ENCODE results near the gene ETV6.

ETV6 gene

GRCh38 chr12:11684811-11685210 lies 35.3 kb downstream of the ETV6 start:
- Histone ChIP-seq H3K9ac (ENCODE audit: insufficient read length, low read depth) (no peak overlapping the region), H3K4me3 (ENCODE audit: insufficient read length, low read depth) (no peak overlapping the region), H3K9me3 (ENCODE audit: insufficient read depth, low read length) (no peaks in the 10 kb centered on the region)

GRCh38 chr12:11685316-11685715 lies 35.8 kb downstream of the ETV6 start:
- Histone ChIP-seq H3K27me3 (ENCODE audit: insufficient read depth, insufficient read length) (no peaks in the 10 kb centered on the region), H3K9me3 (ENCODE audit: insufficient read depth, low read length) (no peaks in the 10 kb centered on the region), H3K4me1 (ENCODE audit: insufficient read depth, insufficient read length) (peaks cover 10% of the 10 kb centered on the region), H3K9ac (ENCODE audit: insufficient read length, low read depth) (no peak overlapping the region), H3K4me3 (ENCODE audit: insufficient read length, low read depth) (no peak overlapping the region), H3K36me3 (ENCODE audit: insufficient read depth, insufficient read length, low read length) (no peaks in the 10 kb centered on the region)
- no peak for TF ChIP-seq YY1 (IDR thresholded peaks at IDR 0.05; ENCODE audit: insufficient read depth, insufficient read length)
- no peak for TF ChIP-seq SUZ12 (IDR thresholded peaks at IDR 0.05; ENCODE audit: extremely low read depth, insufficient read depth, insufficient read length)
- no peak for TF ChIP-seq ZNF274 (IDR thresholded peaks at IDR 0.05; ENCODE audit: low read depth, low read length)
- no peak for DNase-seq (ENCODE audit: low read depth, low spot score)

More at GRCh38 chr12:11684811-11685210, 35.3 kb downstream of the ETV6 start:
- TF ChIP-seq SUZ12 (IDR thresholded peaks at IDR 0.05; ENCODE audit: extremely low read depth, insufficient read depth, insufficient read length) (no peak), YY1 (IDR thresholded peaks at IDR 0.05; ENCODE audit: insufficient read depth, insufficient read length) (no peak), ZNF274 (IDR thresholded peaks at IDR 0.05; ENCODE audit: low read depth, low read length) (no peak)
- Histone ChIP-seq H3K36me3 (ENCODE audit: insufficient read depth, insufficient read length, low read length) (no peaks in the 10 kb centered on the region), H3K27me3 (ENCODE audit: insufficient read depth, insufficient read length) (no peaks in the 10 kb centered on the region), H3K4me1 (ENCODE audit: insufficient read depth, insufficient read length) (peaks cover 8% of the 10 kb centered on the region)
- DNase-seq (ENCODE audit: low read depth, low spot score), result no peak

GRCh38 chr12:11685716-11686115 lies 36.2 kb downstream of the ETV6 start:
- H3K36me3 ChIP-seq (ENCODE audit: insufficient read depth, insufficient read length, low read length), result no peaks in the 10 kb centered on the region

GRCh38 chr12:11686120-11686519 lies 36.6 kb downstream of the ETV6 start:
- Histone ChIP-seq H3K9me3 (ENCODE audit: insufficient read depth, low read length) (no peaks in the 10 kb centered on the region), H3K4me1 (ENCODE audit: insufficient read depth, insufficient read length) (peaks cover 10% of the 10 kb centered on the region), H3K36me3 (ENCODE audit: insufficient read depth, insufficient read length, low read length) (no peaks in the 10 kb centered on the region), H3K27me3 (ENCODE audit: insufficient read depth, insufficient read length) (no peaks in the 10 kb centered on the region), H3K9ac (ENCODE audit: insufficient read length, low read depth) (no peak overlapping the region), H3K4me3 (ENCODE audit: insufficient read length, low read depth) (no peak overlapping the region)
- no peak for DNase-seq (ENCODE audit: low read depth, low spot score)
- TF ChIP-seq ZNF274 (IDR thresholded peaks at IDR 0.05; ENCODE audit: low read depth, low read length), result no peak
- no peak for TF ChIP-seq YY1 (IDR thresholded peaks at IDR 0.05; ENCODE audit: insufficient read depth, insufficient read length)
- TF ChIP-seq SUZ12 (IDR thresholded peaks at IDR 0.05; ENCODE audit: extremely low read depth, insufficient read depth, insufficient read length), result no peak

More at GRCh38 chr12:11685716-11686115, 36.2 kb downstream of the ETV6 start:
- H3K9ac ChIP-seq (ENCODE audit: insufficient read length, low read depth), result no peak overlapping the region
- no peaks in the 10 kb centered on the region for H3K27me3 ChIP-seq (ENCODE audit: insufficient read depth, insufficient read length)
- TF ChIP-seq SUZ12 (IDR thresholded peaks at IDR 0.05; ENCODE audit: extremely low read depth, insufficient read depth, insufficient read length), result no peak
- no peak for TF ChIP-seq YY1 (IDR thresholded peaks at IDR 0.05; ENCODE audit: insufficient read depth, insufficient read length)
- TF ChIP-seq ZNF274 (IDR thresholded peaks at IDR 0.05; ENCODE audit: low read depth, low read length), result no peak
- H3K4me3 ChIP-seq (ENCODE audit: insufficient read length, low read depth), result no peak overlapping the region
- H3K4me1 ChIP-seq (ENCODE audit: insufficient read depth, insufficient read length), result peaks cover 10% of the 10 kb centered on the region
- H3K9me3 ChIP-seq (ENCODE audit: insufficient read depth, low read length), result no peaks in the 10 kb centered on the region
- no peak for DNase-seq (ENCODE audit: low read depth, low spot score)

GRCh38 chr12:11687528-11687927 lies 38.1 kb downstream of the ETV6 start:
- peaks cover 10% of the 10 kb centered on the region for H3K4me1 ChIP-seq (ENCODE audit: insufficient read depth, insufficient read length)
- no peak for DNase-seq (ENCODE audit: low read depth, low spot score)
- no peaks in the 10 kb centered on the region for H3K9me3 ChIP-seq (ENCODE audit: insufficient read depth, low read length)
- H3K4me3 ChIP-seq (ENCODE audit: insufficient read length, low read depth), result no peak overlapping the region
- no peak overlapping the region for H3K9ac ChIP-seq (ENCODE audit: insufficient read length, low read depth)
- TF ChIP-seq SUZ12 (IDR thresholded peaks at IDR 0.05; ENCODE audit: extremely low read depth, insufficient read depth, insufficient read length), result no peak
- TF ChIP-seq YY1 (IDR thresholded peaks at IDR 0.05; ENCODE audit: insufficient read depth, insufficient read length), result no peak
- no peak for TF ChIP-seq ZNF274 (IDR thresholded peaks at IDR 0.05; ENCODE audit: low read depth, low read length)
- H3K27me3 ChIP-seq (ENCODE audit: insufficient read depth, insufficient read length), result no peaks in the 10 kb centered on the region
- H3K36me3 ChIP-seq (ENCODE audit: insufficient read depth, insufficient read length, low read length), result no peaks in the 10 kb centered on the region

GRCh38 chr12:11688379-11688778 lies 38.9 kb downstream of the ETV6 start:
- no peak overlapping the region for H3K9ac ChIP-seq (ENCODE audit: insufficient read length, low read depth)
- H3K4me3 ChIP-seq (ENCODE audit: insufficient read length, low read depth), result no peak overlapping the region
- H3K4me1 ChIP-seq (ENCODE audit: insufficient read depth, insufficient read length), result peaks cover 10% of the 10 kb centered on the region
- DNase-seq (ENCODE audit: low read depth, low spot score), result no peak
- H3K9me3 ChIP-seq (ENCODE audit: insufficient read depth, low read length), result no peaks in the 10 kb centered on the region
- no peaks in the 10 kb centered on the region for H3K27me3 ChIP-seq (ENCODE audit: insufficient read depth, insufficient read length)
- no peak for TF ChIP-seq YY1 (IDR thresholded peaks at IDR 0.05; ENCODE audit: insufficient read depth, insufficient read length)
- no peak for TF ChIP-seq SUZ12 (IDR thresholded peaks at IDR 0.05; ENCODE audit: extremely low read depth, insufficient read depth, insufficient read length)
- TF ChIP-seq ZNF274 (IDR thresholded peaks at IDR 0.05; ENCODE audit: low read depth, low read length), result no peak
- no peaks in the 10 kb centered on the region for H3K36me3 ChIP-seq (ENCODE audit: insufficient read depth, insufficient read length, low read length)

- H3K9me3 ChIP-seq (ENCODE audit: insufficient read depth, low read length), result no peaks in the 10 kb centered on the region
- H3K4me1 ChIP-seq (ENCODE audit: insufficient read depth, insufficient read length), result peaks cover 10% of the 10 kb centered on the region
- no peak overlapping the region for H3K4me3 ChIP-seq (ENCODE audit: insufficient read length, low read depth)
- DNase-seq (ENCODE audit: low read depth, low spot score), result no peak
- no peaks in the 10 kb centered on the region for H3K27me3 ChIP-seq (ENCODE audit: insufficient read depth, insufficient read length)
- no peak overlapping the region for H3K9ac ChIP-seq (ENCODE audit: insufficient read length, low read depth)
- H3K36me3 ChIP-seq (ENCODE audit: insufficient read depth, insufficient read length, low read length), result no peaks in the 10 kb centered on the region
- TF ChIP-seq ZNF274 (IDR thresholded peaks at IDR 0.05; ENCODE audit: low read depth, low read length) (no peak), SUZ12 (IDR thresholded peaks at IDR 0.05; ENCODE audit: extremely low read depth, insufficient read depth, insufficient read length) (no peak), YY1 (IDR thresholded peaks at IDR 0.05; ENCODE audit: insufficient read depth, insufficient read length) (no peak)
Measured at GRCh38 chr12:11688831-11689230, 39.4 kb downstream of the ETV6 start.
